Stomach (tissue), 4 donors: Measurements from ENCODE around the gene SLC35E3.
"Not testable (repeated sequence)": the region's sequence is repeated elsewhere in the genome, so short reads cannot be mapped to it uniquely, and the experiment has no call there.

Source experiments
- EP300 ChIP-seq: sonication (generic); formaldehyde crosslinking; IDR thresholded peaks from one replicate; pipeline ENCODE4 v1.6.1; 2017; ENCODE audit warnings: antibody characterized with exemption
- POLR2AphosphoS5 ChIP-seq, 3 donors: sonication (generic); formaldehyde crosslinking; IDR thresholded peaks; one replicate each; pipeline ENCODE4 v1.6.1; 2016; ENCODE audit warnings: antibody characterized with exemption in 3 of 3
- TF ChIP-seq, protein P1 (sequence below), 7 experiments: fragments of 450-650 bp in 4 of 7; fragments of 200-600 bp in 3 of 7; sonication (generic) in 3 of 7; IDR thresholded peaks; one replicate each; pipeline ENCODE4 v1.5.1; 2016 to 2019; ENCODE audit warnings: antibody characterized with exemption in 7 of 7, control low read depth in 2 of 7, mild to moderate bottlenecking in 1 of 7

DNA sequence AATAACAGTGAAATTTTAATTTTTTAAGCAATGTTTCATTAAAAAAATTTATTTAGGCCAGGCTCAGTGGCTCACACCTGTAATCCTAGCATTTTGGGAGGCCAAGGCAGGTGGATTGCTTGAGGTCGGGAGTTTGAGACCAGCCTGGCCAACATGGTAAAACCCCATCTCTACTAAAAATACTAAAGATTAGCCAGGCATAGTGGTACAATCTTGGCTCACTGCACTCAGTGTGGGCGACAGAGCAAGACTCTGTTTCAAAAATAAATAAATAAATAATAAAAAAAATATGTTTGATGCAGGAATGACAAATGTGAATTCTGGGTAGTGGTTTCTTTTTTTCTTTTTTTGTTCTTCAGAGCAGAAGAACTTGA, 56.4 kb downstream of the SLC35E3 start:
- not testable (repeated sequence) for TF ChIP-seq POLR2AphosphoS5 (IDR thresholded peaks at IDR 0.05); EP300
- TF ChIP-seq, protein P1, sequence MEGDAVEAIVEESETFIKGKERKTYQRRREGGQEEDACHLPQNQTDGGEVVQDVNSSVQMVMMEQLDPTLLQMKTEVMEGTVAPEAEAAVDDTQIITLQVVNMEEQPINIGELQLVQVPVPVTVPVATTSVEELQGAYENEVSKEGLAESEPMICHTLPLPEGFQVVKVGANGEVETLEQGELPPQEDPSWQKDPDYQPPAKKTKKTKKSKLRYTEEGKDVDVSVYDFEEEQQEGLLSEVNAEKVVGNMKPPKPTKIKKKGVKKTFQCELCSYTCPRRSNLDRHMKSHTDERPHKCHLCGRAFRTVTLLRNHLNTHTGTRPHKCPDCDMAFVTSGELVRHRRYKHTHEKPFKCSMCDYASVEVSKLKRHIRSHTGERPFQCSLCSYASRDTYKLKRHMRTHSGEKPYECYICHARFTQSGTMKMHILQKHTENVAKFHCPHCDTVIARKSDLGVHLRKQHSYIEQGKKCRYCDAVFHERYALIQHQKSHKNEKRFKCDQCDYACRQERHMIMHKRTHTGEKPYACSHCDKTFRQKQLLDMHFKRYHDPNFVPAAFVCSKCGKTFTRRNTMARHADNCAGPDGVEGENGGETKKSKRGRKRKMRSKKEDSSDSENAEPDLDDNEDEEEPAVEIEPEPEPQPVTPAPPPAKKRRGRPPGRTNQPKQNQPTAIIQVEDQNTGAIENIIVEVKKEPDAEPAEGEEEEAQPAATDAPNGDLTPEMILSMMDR (IDR thresholded peaks at IDR 0.05) = not testable (repeated sequence)
